ENCODE results near the gene CFDP1.
A peak's percentile ranks its signal among the peaks of the same experiment; 100 is the strongest.
"Not testable (repeated sequence)": the region's sequence is repeated elsewhere in the genome, so short reads cannot be mapped to it uniquely, and the experiment has no call there.

The CFDP1 gene

GRCh38 chr16:75293173-75293572 is 140.1 kb downstream of the CFDP1 start:
- no peak for DNase-seq (ENCODE audit: low read depth)

GRCh38 chr16:75292691-75293090 is 140.6 kb downstream of the CFDP1 start:
- DNase-seq (ENCODE audit: low read depth), result no peak

DNA sequence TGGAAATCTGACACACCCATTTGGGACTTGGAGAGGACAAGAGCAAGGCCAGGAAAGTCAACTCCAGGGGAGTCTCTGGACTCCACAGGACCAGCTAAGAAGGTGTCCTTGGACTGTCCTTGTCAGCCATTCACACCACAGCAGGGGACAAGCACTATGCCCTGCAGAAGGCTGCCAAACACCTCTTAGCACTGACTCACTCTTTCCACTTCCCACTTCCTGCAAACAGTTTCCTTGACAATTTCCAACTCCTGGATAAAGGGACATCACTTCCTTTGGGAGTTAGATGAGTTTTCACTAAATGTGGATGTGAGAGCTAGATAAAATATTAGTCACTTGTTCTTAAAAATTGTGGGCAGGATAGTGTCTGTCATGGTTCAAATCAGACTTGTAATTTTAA is 144.1 kb downstream of the CFDP1 start:
- no peak for DNase-seq (ENCODE audit: low read depth)

GRCh38 chr16:75288596-75289120 is 144.6 kb downstream of the CFDP1 start:
- DNase-seq (ENCODE audit: low read depth), result peak; percentile 34

GRCh38 chr16:75288181-75288580 is 145.1 kb downstream of the CFDP1 start:
- DNase-seq (ENCODE audit: low read depth), result no peak

DNA sequence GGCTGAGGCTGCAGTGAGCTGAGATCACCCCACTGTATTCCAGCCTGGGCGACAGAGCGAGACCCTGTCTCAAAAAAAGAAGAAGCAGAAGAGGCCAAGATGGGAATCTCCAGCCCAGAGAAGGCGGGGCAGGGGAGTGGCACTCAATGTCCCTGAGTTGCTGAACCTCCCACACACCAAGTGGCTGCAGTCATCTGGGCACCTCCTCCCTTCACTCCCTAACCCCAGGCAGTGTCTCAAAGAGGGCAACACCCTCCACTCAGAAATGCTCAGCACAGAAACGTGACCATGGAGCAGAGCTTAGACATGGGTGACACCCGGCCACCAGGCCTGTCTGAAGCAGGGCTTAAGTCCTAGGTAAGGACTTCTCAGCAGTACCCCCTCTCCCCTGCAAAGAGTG is 145.6 kb downstream of the CFDP1 start:
- DNase-seq (ENCODE audit: low read depth), result no peak

GRCh38 chr16:75286389-75286788 is 146.9 kb downstream of the CFDP1 start:
- DNase-seq (ENCODE audit: low read depth), result no peak

- no peak for DNase-seq (ENCODE audit: low read depth)
Measured at GRCh38 chr16:75282466-75283281, 150.6 kb downstream of the CFDP1 start.

- DNase-seq (ENCODE audit: low read depth), result no peak
Measured at GRCh38 chr16:75281826-75282225, 151.5 kb downstream of the CFDP1 start.

- DNase-seq (ENCODE audit: low read depth), result not testable (repeated sequence)
Measured at GRCh38 chr16:75281009-75281408, 152.3 kb downstream of the CFDP1 start.

DNA sequence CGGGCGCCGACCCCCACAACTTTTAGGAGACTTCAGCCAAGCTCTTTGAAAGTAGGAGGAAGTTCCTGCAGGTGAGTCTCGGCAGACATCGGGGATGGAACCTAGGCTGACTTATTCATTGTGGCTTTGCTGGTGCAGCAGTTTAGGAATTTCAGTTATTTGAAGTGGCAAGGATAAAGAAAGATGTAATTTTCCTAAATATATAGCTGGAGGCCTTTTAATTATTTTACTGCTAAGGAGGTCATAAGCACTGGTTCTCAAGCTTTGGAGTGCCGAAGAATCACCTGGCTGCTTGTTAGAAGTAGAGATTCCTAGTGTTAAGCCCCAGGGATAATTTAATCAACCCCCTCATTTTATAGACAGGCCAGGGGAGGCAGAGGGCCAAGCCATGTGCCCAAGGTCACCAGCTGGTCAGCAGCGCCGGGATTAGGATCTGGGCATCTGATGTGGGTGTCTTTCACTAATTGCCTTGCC is 152.9 kb downstream of the CFDP1 start:
- no peak for DNase-seq (ENCODE audit: low read depth)

GRCh38 chr16:75279305-75279704 is 154.0 kb downstream of the CFDP1 start:
- no peak for DNase-seq (ENCODE audit: low read depth)

DNA sequence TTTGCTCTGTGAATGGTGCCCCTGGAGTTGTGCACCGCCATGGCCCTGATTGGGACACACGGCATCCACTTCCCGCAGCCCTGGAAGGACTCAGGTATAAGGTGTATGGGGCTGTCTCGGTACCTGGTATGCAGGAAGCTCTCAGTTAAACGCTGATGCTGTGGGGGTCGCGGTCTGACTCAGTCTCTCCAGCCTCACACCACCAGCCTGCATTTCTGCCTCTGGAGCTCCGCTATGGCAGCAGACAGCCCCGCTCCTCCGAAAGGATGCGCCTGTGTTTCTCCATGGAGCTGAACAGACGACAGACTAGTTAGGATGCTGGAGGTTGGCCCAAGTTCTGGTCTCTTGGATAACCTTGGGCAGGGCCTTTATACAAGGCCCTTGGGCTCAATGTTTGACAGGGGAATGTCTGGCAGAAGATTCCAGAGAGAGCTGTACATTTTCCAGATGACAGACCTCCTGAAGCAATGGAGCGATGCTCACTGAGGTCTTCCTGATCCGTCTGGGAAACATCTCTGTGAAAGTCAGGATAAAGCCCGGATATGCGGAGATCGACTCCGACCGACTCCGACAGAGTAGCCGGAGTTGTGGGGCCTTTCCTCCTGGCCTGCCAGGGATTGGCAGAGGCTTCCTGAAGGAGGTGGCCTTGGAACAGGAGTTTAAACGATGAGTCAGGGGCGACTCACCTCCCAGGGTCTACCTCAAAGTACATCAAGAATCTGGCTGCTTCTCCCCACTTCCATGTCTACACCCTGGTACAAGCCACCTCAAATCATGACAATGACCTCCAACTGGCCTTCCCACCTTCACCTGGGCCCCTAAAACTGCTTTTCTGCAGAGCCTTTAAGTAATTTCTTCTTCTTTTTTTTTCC is 160.0 kb downstream of the CFDP1 start:
- no peak for DNase-seq (ENCODE audit: low read depth)

GRCh38 chr16:75272629-75273028 is 160.7 kb downstream of the CFDP1 start:
- not testable (repeated sequence) for DNase-seq (ENCODE audit: low read depth)

DNA sequence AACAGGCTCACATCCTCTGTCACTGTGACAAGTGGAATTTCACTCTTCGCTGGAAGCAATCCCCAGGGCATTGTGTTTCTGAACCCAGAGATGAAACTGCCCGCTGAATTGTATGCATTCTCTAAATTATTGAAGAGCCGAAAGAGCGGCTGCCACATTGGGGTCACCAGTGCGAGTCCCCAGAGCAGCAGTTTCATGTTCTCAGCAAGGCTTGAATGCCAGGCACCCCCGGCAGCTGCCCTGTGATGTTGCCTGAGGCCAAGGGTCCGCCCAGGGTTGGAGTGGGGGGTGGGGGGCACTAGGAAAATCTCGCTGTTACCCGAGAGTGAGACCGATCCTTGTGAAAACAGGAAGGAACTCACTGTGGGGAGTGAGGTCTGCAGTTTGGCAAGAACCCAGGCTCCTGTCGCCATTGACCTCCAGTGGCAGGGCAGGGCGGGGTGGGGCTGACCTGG is 161.2 kb downstream of the CFDP1 start:
- no peak for DNase-seq (ENCODE audit: low read depth)

GRCh38 chr16:75271441-75272096 is 161.7 kb downstream of the CFDP1 start:
- no peak for DNase-seq (ENCODE audit: low read depth)

DNA sequence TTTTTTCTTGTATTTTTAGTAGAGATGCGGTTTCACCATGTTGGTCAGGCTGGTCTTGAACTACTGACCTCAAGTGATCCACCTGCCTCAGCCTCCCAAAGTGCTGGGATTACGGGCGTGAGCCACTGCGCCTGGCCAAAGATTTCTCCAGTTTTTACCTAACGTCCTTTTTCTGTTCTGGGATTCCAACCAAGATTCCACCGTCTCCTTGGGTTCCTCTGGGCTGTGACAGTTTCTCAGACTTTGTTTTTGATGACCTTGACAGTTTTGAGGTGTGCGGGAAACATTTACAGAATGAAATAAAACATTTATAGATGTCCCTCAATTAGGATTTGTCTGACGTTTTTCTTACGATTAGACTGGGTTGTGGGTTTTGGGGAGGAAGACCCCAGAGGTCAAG is 163.9 kb downstream of the CFDP1 start:
- DNase-seq (ENCODE audit: low read depth), result not testable (repeated sequence)

DNA sequence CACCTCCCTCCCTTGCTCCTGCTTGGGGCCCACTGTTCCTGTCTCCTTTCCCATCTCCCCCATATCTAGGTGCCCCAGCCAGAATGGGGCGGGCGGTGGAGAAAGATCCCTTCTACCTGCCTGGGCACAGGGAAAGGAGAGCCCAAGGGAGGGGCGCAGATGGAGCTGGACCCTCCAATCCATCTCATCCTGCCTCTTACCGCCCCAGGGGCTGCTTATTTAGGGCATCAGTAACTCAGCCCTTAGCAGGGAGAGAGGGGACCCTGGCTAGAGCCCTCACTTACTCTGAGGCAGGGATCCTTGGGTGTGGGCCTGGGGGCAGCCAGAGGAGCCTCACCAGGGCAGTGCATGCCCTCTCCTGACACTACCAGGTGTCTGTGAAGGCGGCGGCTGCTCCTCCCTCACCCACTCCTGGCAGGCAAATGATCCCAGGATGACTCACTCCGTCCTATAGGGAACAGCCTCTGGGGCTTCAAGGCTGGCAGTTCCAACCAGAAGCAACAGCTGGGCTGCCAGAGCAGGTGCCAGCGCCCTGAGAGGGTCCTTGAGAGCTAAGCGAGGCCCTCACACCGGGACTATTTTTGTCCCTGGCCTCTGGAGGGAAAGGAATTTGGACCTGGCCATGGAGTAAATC is 165.6 kb downstream of the CFDP1 start:
- DNase-seq (ENCODE audit: low read depth), result no peak

GRCh38 chr16:75266738-75267630 is 166.3 kb downstream of the CFDP1 start:
- no peak for DNase-seq (ENCODE audit: low read depth)

GRCh38 chr16:75265911-75266701 is 167.2 kb downstream of the CFDP1 start:
- DNase-seq (ENCODE audit: low read depth), result no peak
